GM12875 (cell line): Measurements from ENCODE around the gene CILP.

Experiments used
- H3K4me3 ChIP-seq: one replicate; pipeline ENCODE4 v1.5.1; 2011; ENCODE audit warnings: low read depth, low read length, control low read depth
- TF ChIP-seq, protein P1 (sequence below): IDR thresholded peaks from 2 replicates; pipeline ENCODE4 v1.5.1; 2011; ENCODE audit warnings: low read depth, mild to moderate bottlenecking, control low read depth, inconsistent platforms, low read length, moderate library complexity, borderline replicate concordance; ENCODE audit not compliant: insufficient read depth

CILP gene

DNA sequence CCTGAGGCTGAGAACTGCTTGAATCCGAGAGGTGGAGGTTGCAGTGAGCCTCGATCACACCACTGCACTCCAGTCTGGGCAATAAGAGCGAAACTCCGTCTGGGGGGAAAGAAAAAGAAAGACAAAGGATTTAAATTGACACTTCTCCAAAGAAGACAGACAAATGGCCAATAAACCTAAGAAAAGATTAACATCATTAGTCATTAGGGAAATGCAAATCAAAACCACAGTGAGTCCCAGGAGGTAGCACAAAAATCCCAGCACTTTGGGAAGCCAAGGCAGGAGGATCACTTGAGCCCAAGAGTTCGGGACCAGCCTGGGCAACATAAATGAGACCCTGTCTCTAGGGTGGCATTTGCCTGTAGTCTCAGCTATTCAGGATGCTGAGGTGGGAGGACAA, 38.7 kb downstream of the CILP start:
- no peak overlapping the region for H3K4me3 ChIP-seq
- TF ChIP-seq, protein P1, sequence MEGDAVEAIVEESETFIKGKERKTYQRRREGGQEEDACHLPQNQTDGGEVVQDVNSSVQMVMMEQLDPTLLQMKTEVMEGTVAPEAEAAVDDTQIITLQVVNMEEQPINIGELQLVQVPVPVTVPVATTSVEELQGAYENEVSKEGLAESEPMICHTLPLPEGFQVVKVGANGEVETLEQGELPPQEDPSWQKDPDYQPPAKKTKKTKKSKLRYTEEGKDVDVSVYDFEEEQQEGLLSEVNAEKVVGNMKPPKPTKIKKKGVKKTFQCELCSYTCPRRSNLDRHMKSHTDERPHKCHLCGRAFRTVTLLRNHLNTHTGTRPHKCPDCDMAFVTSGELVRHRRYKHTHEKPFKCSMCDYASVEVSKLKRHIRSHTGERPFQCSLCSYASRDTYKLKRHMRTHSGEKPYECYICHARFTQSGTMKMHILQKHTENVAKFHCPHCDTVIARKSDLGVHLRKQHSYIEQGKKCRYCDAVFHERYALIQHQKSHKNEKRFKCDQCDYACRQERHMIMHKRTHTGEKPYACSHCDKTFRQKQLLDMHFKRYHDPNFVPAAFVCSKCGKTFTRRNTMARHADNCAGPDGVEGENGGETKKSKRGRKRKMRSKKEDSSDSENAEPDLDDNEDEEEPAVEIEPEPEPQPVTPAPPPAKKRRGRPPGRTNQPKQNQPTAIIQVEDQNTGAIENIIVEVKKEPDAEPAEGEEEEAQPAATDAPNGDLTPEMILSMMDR = no peak

DNA sequence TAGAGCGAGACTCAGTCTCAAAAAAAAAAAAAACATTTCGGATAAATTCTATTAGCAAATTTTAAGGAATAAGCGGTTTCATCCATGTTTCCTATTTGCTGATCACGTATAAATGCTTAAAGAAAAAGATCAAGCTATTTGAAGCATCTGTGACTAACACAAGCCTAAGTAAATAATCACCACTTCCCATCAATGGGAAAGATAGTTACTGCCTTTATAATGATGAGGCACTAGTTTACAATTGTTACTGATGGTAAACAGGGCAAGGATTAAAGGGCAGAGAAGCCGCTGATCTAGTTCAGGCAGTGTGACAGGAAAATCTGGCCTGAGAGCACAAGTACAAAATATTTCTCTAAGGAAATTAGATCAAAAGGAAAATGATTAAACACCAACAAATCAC, 39.8 kb downstream of the CILP start:
- TF ChIP-seq, protein P1 = no peak
- no peak overlapping the region for H3K4me3 ChIP-seq

DNA sequence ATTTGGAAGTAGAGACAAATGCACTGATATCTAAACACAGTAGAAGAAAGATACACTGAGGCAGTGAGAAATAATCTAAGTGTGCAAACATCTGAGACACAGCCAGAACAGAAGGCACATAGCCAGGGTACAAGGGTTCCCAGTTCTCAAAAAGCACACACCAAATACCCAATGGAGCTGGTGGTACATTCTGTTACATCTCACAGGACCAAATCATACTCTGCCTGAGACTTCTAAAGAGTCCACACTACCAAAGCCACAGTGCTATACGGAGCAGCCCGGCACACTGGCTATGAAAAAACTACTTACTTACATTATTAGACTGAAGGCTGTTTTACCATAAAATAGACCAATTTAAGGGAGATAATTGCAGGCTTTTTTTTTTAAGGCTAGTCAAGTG, 45.4 kb downstream of the CILP start:
- TF ChIP-seq, protein P1 = no peak
- no peak overlapping the region for H3K4me3 ChIP-seq

DNA sequence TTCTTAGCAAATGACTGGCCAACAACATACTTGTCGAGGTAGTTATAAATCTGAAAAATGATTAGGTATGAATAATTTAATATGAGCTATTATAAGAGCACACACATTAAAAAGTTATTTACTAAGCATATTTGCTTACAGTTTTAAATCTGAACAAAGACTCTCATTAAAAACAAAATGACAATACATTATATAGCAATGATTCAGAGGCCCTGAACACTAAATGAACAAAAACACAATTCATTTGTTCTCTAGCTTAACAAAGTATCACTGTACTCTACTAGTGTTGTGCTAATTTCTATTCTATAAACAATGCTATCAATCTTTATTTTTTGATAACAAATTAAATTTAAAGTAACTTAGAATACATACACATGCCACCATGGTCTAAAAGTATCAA, 47.1 kb downstream of the CILP start:
- H3K4me3 ChIP-seq = no peak overlapping the region
- TF ChIP-seq, protein P1 = no peak

DNA sequence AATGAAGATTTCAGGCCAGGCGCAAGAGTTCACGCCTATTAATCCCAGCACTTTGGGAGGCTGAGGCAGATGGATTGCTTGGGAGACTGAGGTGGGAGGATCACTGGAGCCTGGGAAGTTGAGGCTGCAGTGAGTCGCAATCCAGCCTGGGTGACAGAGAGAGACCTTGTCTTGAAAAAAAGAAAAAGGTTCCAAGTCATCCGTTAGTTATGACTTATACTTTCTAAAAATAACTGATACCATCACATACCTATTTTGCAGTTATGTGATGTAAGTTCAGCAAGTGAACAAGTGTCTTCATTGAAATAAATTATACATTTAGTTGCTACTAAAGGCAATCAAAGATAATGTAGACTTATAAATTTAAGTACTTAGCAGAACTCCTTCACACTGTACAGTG, 48.2 kb downstream of the CILP start:
- H3K4me3 ChIP-seq = no peak overlapping the region
- TF ChIP-seq, protein P1 = no peak

DNA sequence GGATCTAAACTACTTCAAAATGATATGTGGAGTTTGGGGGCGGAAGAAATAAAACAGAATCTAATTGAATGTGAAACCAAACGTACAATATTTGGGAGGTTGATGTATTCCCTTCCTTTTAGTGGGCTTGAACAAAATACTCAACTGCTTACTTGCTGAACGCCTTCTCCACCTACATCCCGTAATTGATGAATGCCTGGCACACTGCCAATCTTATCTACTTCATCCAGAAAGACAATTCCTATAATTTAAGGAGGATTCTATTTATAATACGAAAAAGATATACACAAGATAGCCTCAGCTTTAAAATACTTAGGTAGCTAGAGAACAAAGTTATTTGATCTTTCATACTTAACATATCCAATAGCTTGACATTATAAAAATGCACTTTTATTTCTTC, 54.6 kb downstream of the CILP start:
- no peak overlapping the region for H3K4me3 ChIP-seq
- TF ChIP-seq, protein P1 = no peak

DNA sequence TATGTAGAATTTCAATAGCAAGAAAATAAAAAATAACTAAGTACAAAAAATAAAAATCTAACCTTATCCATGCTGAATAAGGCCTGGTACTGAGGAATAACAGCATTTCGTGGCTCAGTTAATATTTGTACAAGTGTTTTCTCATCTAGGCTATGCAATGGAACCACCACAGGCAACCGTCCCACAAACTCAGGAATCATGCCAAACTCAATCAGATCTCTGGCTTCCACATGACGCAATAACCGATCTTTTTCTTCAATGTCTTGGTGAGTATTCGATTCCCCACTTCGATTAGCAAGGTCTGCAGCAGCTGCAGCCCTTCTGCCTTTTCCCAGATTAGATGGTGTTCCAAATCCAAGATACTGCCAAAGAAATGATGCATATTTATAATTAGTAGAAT, 56.6 kb downstream of the CILP start:
- no peak overlapping the region for H3K4me3 ChIP-seq
- TF ChIP-seq, protein P1 = no peak
